Fibroblast of the aortic adventitia (primary cell): ENCODE data around the gene TBC1D3B. TPM values are rescaled to one million over a fixed set of nuclear protein-coding genes. Genes with fewer than 3 reads are reported as not detected.
"Not testable (repeated sequence)": the region's sequence is repeated elsewhere in the genome, so short reads cannot be mapped to it uniquely, and the experiment has no call there.

ENCODE experiments used
- DNase-seq: peaks from one replicate; pipeline ENCODE4 v3.0.0-alpha.2; 2010; ENCODE audit warnings: low read depth
- H3K4me3 ChIP-seq: 2 replicates; pipeline ENCODE4 v1.5.1; 2011; ENCODE audit warnings: low read depth, mild to moderate bottlenecking, control low read depth, low read length, moderate library complexity
- total RNA-seq: library from RNA; depleted of rRNA; stranded (reverse); fragments of >200 nt; gene quantifications from 2 replicates; pipeline ENCODE4 v1.2.3, GENCODE V29; 2012; ENCODE audit warnings: low replicate concordance
- TF ChIP-seq, protein P1 (sequence below): IDR thresholded peaks from 2 replicates; pipeline ENCODE4 v1.5.1; 2011; ENCODE audit warnings: mild to moderate bottlenecking, low read length, control low read depth, inconsistent platforms; ENCODE audit not compliant: insufficient read depth

TBC1D3B gene
- total RNA-seq, 1 donor, result 0.36 TPM

DNA sequence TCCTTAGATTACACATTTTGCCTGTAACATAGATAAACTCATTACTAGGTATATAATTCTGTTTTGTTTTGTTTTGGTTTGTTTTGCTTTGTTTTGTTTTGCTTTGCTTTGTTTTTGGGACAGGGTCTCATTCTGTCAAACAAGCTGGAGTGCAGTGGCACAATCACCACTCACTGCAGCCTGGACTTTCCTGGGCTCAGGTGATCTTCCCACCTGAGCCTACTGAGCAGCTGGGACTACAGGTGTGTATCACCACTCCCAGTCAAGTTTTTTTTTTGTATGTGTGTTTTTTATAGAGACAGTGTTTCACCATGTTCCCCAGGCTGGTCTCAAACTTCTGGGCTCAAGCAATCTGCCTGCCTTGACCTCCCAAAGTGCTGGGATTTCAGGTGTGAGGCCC lies 33.1 kb upstream of the TBC1D3B start:
- no peak for DNase-seq
- no peak overlapping the region for H3K4me3 ChIP-seq

DNA sequence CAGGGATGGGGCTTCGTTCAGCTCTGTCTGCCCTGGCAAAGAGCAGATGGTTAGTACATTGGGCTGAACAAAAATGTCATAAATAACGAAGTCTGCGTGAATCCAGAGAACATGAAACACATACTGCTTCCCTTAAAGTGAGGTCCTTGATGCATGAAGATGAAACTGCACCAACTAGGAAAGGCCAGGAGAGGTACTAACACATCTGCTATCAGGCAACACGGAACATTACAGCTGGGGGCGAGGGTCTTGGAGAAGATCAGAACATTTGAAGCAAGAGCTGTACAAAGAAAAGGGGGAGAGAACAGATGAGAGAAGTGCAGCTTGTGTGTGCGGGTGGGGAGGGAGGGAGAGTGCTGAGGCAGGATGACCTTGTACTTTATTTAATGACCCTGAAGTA lies 30.9 kb upstream of the TBC1D3B start:
- not testable (repeated sequence) for DNase-seq

More for the DNA sequence above, 33.1 kb upstream of the TBC1D3B start:
- TF ChIP-seq, protein P1, sequence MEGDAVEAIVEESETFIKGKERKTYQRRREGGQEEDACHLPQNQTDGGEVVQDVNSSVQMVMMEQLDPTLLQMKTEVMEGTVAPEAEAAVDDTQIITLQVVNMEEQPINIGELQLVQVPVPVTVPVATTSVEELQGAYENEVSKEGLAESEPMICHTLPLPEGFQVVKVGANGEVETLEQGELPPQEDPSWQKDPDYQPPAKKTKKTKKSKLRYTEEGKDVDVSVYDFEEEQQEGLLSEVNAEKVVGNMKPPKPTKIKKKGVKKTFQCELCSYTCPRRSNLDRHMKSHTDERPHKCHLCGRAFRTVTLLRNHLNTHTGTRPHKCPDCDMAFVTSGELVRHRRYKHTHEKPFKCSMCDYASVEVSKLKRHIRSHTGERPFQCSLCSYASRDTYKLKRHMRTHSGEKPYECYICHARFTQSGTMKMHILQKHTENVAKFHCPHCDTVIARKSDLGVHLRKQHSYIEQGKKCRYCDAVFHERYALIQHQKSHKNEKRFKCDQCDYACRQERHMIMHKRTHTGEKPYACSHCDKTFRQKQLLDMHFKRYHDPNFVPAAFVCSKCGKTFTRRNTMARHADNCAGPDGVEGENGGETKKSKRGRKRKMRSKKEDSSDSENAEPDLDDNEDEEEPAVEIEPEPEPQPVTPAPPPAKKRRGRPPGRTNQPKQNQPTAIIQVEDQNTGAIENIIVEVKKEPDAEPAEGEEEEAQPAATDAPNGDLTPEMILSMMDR, result no peak

DNA sequence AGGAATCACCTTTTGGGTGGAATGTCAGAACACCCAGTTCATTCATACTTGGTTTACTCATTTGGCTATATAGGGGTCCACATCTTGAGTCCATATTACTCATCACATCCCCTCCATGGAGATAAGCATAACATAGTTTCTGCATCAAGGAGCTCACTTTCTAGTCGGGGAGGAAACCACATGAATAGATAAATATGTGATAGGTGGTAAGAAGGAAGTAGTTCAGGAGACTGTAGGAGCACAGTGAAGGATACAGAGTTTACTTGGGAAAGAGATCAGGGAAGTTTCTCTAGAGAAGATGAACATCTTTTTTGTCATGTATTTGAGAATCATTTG lies 30.0 kb upstream of the TBC1D3B start:
- H3K4me3 ChIP-seq, DNase-seq: not testable (repeated sequence)

More for the DNA sequence above, 30.9 kb upstream of the TBC1D3B start:
- not testable (repeated sequence) for H3K4me3 ChIP-seq

DNA sequence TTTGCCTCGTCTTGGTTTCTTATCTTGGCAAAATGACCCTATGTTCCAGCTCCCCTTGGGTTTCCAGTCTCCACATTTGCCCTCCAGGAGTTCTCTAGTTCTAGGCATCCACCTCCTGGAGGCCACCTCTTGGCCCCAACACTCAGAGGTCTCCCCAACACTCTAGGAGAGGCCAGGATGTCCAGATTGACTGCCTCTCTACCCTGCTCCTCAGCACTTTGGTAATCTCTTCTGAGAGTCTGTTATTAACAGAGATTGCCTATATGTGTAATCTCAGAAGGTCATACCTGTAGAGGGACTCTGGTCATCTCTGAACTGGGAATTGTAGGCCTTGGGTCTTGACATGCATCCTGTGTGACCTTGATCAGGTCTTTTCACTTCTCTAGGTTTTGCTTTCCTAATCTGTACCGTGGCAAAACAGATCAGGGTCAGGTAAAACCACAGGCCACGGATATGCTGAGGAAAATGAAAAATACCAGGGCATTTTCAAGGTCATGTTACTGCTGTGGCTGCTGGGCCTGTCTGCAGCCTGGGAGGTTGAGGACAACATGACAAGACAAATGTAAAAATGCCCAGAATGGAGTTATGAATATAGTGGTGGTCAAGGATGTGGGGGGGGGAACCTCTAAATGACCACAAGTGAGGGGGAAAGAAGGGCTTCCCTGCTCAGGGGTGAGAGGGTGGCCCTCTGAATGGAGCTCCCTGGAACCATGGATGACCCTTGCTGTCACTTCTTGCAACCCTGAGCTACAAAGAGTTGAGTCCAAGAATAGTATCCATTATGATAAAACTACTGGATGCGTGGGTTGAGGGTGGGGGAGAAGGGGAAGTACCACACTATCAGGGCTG lies 29.4 kb upstream of the TBC1D3B start:
- TF ChIP-seq, protein P1, result no peak
- no peak for DNase-seq
- no peak overlapping the region for H3K4me3 ChIP-seq

DNA sequence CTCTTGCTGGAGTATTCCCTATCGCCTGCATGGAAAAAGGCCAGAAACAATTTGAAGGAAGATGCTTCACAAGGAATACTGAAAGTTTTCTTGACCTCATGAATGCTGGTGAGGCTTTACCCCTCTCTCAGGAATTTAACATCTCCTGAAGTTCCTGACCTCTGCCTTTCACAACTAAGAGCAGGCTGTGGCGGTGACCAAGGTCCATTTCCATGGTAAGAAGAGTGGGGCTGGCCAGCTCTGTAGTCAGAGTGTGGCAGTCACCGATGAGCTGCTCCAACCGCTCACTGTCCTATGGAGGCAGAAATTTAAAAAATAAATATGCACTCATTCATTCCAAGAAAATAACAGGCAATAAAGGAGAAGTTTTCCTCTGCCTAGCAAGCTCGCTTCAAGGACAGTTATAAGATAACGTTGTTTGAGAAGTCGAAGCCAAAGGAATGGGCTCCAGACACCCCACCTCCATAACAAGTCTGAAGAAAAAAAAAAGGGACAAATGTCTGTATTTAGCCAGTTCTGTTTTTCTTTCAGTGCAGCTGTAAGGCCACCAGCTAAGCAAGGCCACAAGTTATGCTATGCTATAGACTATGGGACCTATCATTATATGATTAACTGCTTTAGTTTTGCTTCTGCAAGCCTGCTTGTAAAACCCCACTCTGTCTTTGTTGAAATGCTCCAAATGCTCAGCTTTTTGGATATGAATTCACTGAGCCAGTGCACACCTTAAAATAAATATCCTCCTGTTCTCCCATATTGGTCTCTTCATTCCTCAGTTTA lies 28.5 kb upstream of the TBC1D3B start:
- no peak overlapping the region for H3K4me3 ChIP-seq
- TF ChIP-seq, protein P1, result no peak
- DNase-seq, result no peak

DNA sequence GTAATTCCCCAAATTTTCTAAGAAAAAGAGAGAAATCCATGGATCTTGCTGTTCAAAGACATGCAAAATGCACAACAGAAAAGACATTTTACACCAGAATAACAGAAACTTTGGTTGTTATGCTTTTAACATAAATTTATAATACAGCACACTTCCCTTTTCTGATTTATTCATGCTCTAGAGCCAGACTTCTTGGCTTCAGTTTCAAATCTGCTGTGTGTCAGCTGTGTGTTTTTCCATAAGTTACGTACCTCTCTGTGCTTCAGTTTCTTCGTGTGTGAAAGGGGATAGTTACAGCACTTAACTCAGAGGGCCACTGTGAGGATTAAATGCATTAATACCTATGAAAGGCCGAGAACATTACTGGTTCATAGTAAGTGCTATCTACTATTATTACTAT lies 26.9 kb upstream of the TBC1D3B start:
- DNase-seq, result no peak
- TF ChIP-seq, protein P1, result no peak
- no peak overlapping the region for H3K4me3 ChIP-seq

DNA sequence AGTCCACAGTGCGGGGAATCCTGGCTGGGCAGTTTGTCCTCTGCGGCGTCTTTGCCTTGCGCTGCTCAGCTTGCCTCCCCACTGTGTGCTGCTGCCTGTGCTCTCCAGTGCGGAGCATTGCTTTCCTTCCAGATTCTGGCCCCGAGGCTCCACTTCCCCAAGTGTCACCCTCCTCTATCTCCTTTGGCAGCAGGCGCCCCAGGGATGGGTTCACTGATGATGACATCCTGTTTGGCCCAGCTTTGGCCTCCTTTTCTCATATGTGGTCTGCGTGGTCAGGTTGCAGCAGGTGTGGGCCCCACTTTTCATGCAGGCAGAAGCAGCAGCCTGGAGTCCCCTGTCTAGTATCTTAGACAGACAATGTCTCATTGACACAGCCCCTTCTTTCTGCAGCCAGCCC lies 25.1 kb upstream of the TBC1D3B start:
- DNase-seq, H3K4me3 ChIP-seq: not testable (repeated sequence)

DNA sequence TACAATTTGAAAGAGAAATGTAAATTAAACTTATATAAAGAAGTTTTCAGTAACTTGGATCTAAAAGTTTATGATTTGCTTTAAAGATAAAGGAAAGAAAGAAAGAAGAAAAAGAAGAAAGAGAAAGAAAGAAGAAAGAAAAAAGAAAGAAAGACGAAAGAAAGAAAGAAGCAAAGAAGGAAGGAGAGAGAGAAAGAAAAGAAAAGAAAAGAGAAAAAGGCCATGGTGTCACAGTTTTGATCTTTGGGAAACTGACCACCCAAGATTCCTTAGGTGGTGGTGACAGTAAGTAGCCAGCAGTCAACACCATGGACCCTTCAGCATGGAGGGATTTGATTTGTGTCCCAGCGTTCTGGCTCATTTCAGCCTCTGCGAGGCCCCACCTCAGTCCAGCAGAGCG lies 24.7 kb upstream of the TBC1D3B start:
- DNase-seq, H3K4me3 ChIP-seq: not testable (repeated sequence)

DNA sequence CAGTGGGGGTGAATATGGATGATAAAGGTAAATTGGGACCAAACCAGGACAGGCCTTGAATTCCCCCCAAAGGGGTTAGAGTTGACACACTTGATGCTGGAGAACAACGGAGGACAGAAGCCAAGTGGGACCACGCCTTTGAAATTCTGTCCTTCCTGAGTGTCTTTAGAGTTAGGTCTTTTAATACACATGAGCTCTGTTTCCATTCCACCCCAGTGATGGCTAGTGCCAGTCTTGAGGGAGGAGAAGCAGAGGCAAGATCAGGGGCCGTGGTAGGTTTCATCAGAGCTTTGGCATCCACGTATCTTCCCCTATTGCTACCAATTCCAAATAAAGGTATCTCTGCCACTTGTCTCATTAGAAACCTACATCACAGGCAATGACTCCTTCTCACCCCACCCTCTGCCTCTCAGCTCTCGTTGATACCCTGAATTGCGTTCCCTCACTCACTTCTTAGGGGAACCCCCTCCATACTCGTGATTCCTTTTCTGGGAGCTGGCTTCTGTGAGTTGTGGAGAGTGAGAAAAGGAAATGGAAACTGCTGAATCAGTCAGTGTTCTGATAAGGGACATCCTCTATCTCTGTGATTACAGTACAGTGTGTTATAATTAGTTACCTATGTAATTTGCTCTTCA lies 22.5 kb upstream of the TBC1D3B start:
- TF ChIP-seq, protein P1, result no peak
- no peak overlapping the region for H3K4me3 ChIP-seq

More for the DNA sequence above, 22.5 kb upstream of the TBC1D3B start:
- DNase-seq, result no peak
